Transverse colon (tissue), 4 donors: Measurements from ENCODE around the gene MCOLN3. TPM values are rescaled to one million over a fixed set of nuclear protein-coding genes. Genes with fewer than 3 reads are reported as not detected.
"Not testable (repeated sequence)": the region's sequence is repeated elsewhere in the genome, so short reads cannot be mapped to it uniquely, and the experiment has no call there.

Source experiments
- DNase-seq: peaks from one replicate; pipeline ENCODE4 v3.0.0-alpha.2; 2019
- H3K27ac ChIP-seq, 4 donors: fragments of 200-600 bp; sonication (generic); 2 replicates each; pipeline ENCODE4 v1.5.1; 2016 to 2018; ENCODE audit warnings: inconsistent platforms in 4 of 4
- H3K27me3 ChIP-seq: fragments of 200-600 bp; sonication (generic); 2 replicates; pipeline ENCODE4 v1.5.1; 2017; ENCODE audit warnings: inconsistent platforms
- H3K36me3 ChIP-seq, 4 donors: fragments of 200-600 bp; sonication (generic); 2 replicates each; pipeline ENCODE4 v1.5.1; 2017 to 2019; ENCODE audit warnings: inconsistent platforms in 4 of 4
- H3K4me1 ChIP-seq, 4 donors: fragments of 200-600 bp; sonication (generic); 2 replicates each; pipeline ENCODE4 v1.5.1; 2017 to 2020; ENCODE audit warnings: inconsistent platforms in 4 of 4
- H3K4me3 ChIP-seq, 4 donors: fragments of 200-600 bp; sonication (generic); 1 replicate in 1 of 4; 2 replicates in 3 of 4; pipeline versions ENCODE4 v1.5.1 to v1.6.1; 2017 to 2019; ENCODE audit warnings: inconsistent platforms in 4 of 4
- H3K9me3 ChIP-seq, 2 donors: fragments of 200-600 bp; sonication (generic); 2 replicates each; pipeline ENCODE4 v1.5.1; 2017 to 2019; ENCODE audit warnings: inconsistent platforms in 2 of 2
- EP300 ChIP-seq: sonication (generic); formaldehyde crosslinking; IDR thresholded peaks from one replicate; pipeline ENCODE4 v1.6.1; 2017; ENCODE audit warnings: antibody characterized with exemption, low read depth
- POLR2A ChIP-seq: fragments of 450-650 bp; IDR thresholded peaks from one replicate; pipeline ENCODE4 v1.6.1; 2016; ENCODE audit warnings: antibody characterized with exemption, mild to moderate bottlenecking, moderate library complexity
- POLR2AphosphoS5 ChIP-seq, 3 donors: sonication (generic); formaldehyde crosslinking; IDR thresholded peaks; one replicate each; pipeline ENCODE4 v1.6.1; 2016; ENCODE audit warnings: antibody characterized with exemption in 3 of 3
- WGBS, 2 donors: methylation state at CpG; one replicate each; pipeline ENCODE4 v1.1.5; 2018; ENCODE audit warnings: low coverage in 1 of 2; 5-methylcytosine and 5-hydroxymethylcytosine counted together
- in situ Hi-C, 4 donors: fragments of 200-750 bp; cut with MboI; loops; one replicate each; pipeline versions ENCODE4 v1.15.0 to v1.15.1; 2017; ENCODE audit warnings: low sequenced_read_pairs in 3 of 4, low pct_ligation_motif_present in 1 of 4, low pct_unique_long_range_greater_than_20kb in 1 of 4
- intact Hi-C: fragments of 100-400 bp; cut with DNase I; formaldehyde crosslinking; loops from one replicate; pipeline ENCODE4 v1.15.1; 2023; ENCODE audit warnings: low total_unique reads
- total RNA-seq, 4 donors: library from RNA; depleted of rRNA; stranded (reverse); fragments of >200 nt; gene quantifications; one replicate each; pipeline ENCODE4 v1.1.0, GENCODE V29; 2016
- TF ChIP-seq, protein P1 (sequence below), 5 experiments: fragments of 200-600 bp in 3 of 5; fragments of 450-650 bp in 2 of 5; sonication (generic) in 3 of 5; IDR thresholded peaks; 1 replicate in 2 of 5; 2 replicates in 3 of 5; pipeline ENCODE4 v1.5.1; 2016 to 2017; ENCODE audit warnings: antibody characterized with exemption in 5 of 5, inconsistent platforms in 3 of 5, mild to moderate bottlenecking in 2 of 5, moderate library complexity in 1 of 5

MCOLN3 gene
- total RNA-seq, 4 donors from 2014 or later = 1.9 to 7.6 TPM; not detected in 2

DNA sequence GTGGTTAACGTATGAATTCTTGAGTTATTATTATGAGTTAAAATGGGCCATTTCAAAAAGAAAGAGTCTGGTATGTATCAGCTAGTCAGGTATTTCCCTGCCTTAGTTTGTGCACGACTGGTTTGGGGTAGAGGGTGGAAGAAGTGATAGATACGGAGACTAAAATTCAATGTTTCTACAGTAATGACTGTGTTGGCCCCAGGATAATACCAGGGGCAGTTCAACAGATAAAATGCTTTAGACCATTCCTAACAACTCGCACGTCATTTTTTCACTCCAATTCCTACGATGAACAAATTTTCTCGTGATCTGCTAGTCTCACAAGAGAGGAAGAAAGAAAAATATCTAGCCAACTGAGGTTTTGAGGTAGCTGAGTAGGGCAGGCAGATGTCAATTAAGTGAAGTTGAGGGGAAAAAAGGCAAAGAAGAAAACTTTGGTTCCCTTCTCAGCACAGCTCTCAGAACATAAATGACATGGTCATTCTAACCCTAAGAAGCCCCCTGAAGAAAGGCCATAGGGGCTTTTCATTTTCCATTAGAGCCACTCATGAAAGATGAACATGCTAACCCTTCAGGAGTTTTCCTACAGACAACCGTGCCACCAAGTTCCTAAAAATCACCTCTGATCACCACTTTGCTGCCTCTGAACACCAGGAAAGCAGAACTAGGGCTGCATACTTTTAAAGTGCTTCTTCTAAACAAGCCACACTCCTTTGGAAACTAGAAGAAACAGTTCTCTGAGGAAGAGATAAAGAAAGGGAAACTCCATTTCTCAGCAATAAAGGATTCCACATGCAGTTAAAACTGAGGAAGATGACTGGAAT is 57.0 kb downstream of the MCOLN3 start:
- WGBS, 2 donors = 66% methylated on average over 5 to 8 of the region's 8 CpGs
- H3K36me3 ChIP-seq = no peaks in the 10 kb centered on the region
- no peak overlapping the region for H3K27ac ChIP-seq
- no peak for DNase-seq
- H3K9me3 ChIP-seq = no peaks in the 10 kb centered on the region
- H3K4me3 ChIP-seq = no peak overlapping the region
- in situ Hi-C loops = no loop called here
- TF ChIP-seq EP300 = no peak
- TF ChIP-seq, protein P1, sequence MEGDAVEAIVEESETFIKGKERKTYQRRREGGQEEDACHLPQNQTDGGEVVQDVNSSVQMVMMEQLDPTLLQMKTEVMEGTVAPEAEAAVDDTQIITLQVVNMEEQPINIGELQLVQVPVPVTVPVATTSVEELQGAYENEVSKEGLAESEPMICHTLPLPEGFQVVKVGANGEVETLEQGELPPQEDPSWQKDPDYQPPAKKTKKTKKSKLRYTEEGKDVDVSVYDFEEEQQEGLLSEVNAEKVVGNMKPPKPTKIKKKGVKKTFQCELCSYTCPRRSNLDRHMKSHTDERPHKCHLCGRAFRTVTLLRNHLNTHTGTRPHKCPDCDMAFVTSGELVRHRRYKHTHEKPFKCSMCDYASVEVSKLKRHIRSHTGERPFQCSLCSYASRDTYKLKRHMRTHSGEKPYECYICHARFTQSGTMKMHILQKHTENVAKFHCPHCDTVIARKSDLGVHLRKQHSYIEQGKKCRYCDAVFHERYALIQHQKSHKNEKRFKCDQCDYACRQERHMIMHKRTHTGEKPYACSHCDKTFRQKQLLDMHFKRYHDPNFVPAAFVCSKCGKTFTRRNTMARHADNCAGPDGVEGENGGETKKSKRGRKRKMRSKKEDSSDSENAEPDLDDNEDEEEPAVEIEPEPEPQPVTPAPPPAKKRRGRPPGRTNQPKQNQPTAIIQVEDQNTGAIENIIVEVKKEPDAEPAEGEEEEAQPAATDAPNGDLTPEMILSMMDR (IDR thresholded peaks at IDR 0.05) = no peak
- no peak for TF ChIP-seq POLR2AphosphoS5 (IDR thresholded peaks at IDR 0.05)
- TF ChIP-seq POLR2A = no peak
- peaks cover 6% of the 10 kb centered on the region for H3K27me3 ChIP-seq
- H3K4me1 ChIP-seq = peaks cover 0 to under 1% (median 0%) of the 10 kb centered on the region in 4 donors
- intact Hi-C loops = no loop called here

DNA sequence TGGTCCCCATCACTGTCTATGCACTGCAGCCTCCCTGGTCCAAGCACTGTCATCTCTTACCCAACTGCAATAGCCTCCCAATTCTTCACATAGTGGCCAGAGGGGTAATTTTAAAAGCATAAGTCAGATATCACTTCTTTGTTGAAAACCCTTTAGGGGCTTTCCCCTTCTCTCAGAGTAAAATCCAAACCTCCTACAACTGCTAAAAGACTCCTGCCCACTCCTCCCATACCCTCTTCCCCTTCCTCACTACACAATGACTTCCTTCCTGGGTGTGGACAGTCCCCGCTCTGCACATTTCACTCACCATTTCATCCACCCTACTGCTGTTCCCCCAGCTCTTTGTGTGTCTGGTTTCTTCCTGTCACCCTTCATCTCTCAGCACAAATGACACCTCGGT is 59.7 kb downstream of the MCOLN3 start:
- Histone ChIP-seq H3K36me3 (no peaks in the 10 kb centered on the region), H3K4me3 (no peak overlapping the region), H3K9me3 (no peaks in the 10 kb centered on the region), H3K27me3 (no peaks in the 10 kb centered on the region), H3K27ac (no peak overlapping the region), H3K4me1 (no peaks in the 10 kb centered on the region)
- WGBS, 2 donors = 51 to 72% methylated on average over 2 of the region's 2 CpGs
- DNase-seq = no peak
- in situ Hi-C loops (no loop called here), intact Hi-C loops (no loop called here)
- TF ChIP-seq POLR2A (no peak), POLR2AphosphoS5 (IDR thresholded peaks at IDR 0.05) (no peak)
- TF ChIP-seq, protein P1 (IDR thresholded peaks at IDR 0.05) = no peak

DNA sequence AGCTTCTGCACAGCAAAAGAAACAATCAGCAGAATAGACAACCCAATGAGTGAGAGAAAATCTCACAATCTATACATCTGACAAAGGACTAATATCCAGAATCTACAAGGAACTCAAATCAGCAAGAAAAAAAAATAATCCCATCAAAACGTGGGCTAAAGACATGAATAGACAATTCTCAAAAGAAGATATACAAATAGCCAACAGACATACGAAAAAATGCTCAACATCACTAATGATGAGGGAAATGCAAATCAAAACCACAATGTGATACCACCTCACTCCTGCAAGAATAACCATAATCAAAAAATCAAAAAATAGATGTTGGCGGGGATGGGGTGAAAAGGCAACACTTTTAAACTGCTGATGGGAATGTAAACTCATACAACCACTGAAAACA is 61.7 kb downstream of the MCOLN3 start:
- H3K4me1 ChIP-seq, in situ Hi-C loops, H3K27me3 ChIP-seq, H3K9me3 ChIP-seq, H3K36me3 ChIP-seq, H3K4me3 ChIP-seq, DNase-seq, H3K27ac ChIP-seq: not testable (repeated sequence)
- intact Hi-C loops = loop anchor here (2.0 kb wide), 1 partner anchor 76 kb away; a partner anchor contains a TSS
- 81 to 95% methylated on average over 3 of the region's 3 CpGs for WGBS, 2 donors

DNA sequence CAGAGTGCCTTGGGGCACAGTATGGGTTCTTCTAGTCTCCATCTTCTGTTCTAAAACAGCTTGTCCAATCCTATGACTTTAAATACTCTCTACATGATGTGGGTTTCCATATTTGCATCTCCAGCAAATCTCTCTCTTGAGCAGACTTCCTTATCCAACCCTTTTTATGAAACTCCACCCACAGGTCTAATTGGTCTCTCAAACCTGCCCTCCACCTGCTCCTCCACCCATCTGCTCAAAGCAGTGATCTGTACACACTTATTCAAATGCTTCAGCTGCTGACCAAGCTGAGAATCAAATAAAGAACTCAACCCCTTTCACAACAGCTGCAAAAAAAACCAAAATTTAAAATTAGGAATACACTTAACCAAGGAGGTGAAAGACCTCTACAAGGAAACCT is 62.9 kb downstream of the MCOLN3 start:
- no peaks in the 10 kb centered on the region for H3K27me3 ChIP-seq
- DNase-seq = no peak
- TF ChIP-seq EP300 (no peak), POLR2AphosphoS5 (IDR thresholded peaks at IDR 0.05) (no peak), POLR2A (no peak)
- TF ChIP-seq, protein P1 (IDR thresholded peaks at IDR 0.05) = no peak
- no peak overlapping the region for H3K4me3 ChIP-seq
- H3K27ac ChIP-seq = no peak overlapping the region
- in situ Hi-C loops (no loop called here), intact Hi-C loops (no loop called here)
- H3K9me3 ChIP-seq = no peaks in the 10 kb centered on the region
- no peaks in the 10 kb centered on the region for H3K4me1 ChIP-seq
- no peaks in the 10 kb centered on the region for H3K36me3 ChIP-seq

DNA sequence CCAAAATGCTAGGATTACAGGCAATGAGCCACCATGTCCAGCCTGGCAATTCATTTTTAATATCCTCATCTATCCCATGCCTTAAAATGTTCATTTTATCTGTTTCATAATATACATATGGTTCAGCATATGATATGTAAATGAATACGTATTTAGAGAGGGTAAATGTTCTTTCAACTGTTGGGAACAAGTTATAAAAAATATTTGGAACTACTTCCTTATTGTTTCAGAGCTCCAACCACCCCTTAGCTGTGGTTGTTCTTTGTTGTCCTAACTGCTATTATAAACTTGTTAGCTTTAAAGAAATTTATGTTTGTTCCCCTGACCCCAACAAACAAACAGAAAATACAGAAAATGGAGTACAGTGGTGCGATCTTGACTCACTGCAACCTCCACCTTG is 65.9 kb downstream of the MCOLN3 start:
- no peaks in the 10 kb centered on the region for H3K27me3 ChIP-seq
- TF ChIP-seq EP300 (no peak), POLR2AphosphoS5 (IDR thresholded peaks at IDR 0.05) (no peak), POLR2A (no peak)
- TF ChIP-seq, protein P1 (IDR thresholded peaks at IDR 0.05) = no peak
- peak overlapping the region in 1 of 4 donors; percentile 48 for H3K27ac ChIP-seq
- intact Hi-C loops (no loop called here), in situ Hi-C loops (no loop called here)
- DNase-seq = no peak
- no peak overlapping the region for H3K4me3 ChIP-seq
- no peaks in the 10 kb centered on the region for H3K36me3 ChIP-seq
- no peaks in the 10 kb centered on the region for H3K9me3 ChIP-seq
- H3K4me1 ChIP-seq = no peaks in the 10 kb centered on the region
- 56 to 60% methylated on average over 2 of the region's 2 CpGs for WGBS, 2 donors
